SU-DHL-6 (cell line): ENCODE data around the gene LCNL1.

Experiments used
- H2AFZ ChIP-seq: fragments of 200-600 bp; sonication (generic); 2 replicates; pipeline ENCODE4 v1.6.1; 2014; ENCODE audit warnings: low read depth, mild to moderate bottlenecking, moderate library complexity, mixed read lengths, antibody characterized with exemption, low read length; ENCODE audit not compliant: severe bottlenecking
- H3F3A ChIP-seq: fragments of 200-600 bp; shearing (Covaris generic); 2 replicates; pipeline ENCODE4 v1.6.0; 2016; ENCODE audit warnings: antibody characterized with exemption, mild to moderate bottlenecking; ENCODE audit not compliant: insufficient read depth
- H3K27ac ChIP-seq: fragments of 200-600 bp; sonication (generic); 2 replicates; pipeline ENCODE4 v1.5.1; 2016; ENCODE audit warnings: low read depth, mild to moderate bottlenecking, low read length, moderate library complexity, mixed read lengths
- H3K27me3 ChIP-seq: fragments of 200-600 bp; sonication (generic), shearing (Covaris generic); 2 replicates; pipeline ENCODE4 v1.6.0; 2014; ENCODE audit warnings: mild to moderate bottlenecking, low read length
- H3K36me3 ChIP-seq: fragments of 200-600 bp; sonication (generic); 2 replicates; pipeline ENCODE4 v1.6.1; 2014; ENCODE audit warnings: mild to moderate bottlenecking, low read length, mixed read lengths
- H3K4me2 ChIP-seq: fragments of 300-600, 200-600 bp; shearing (Covaris generic), sonication (generic); 2 replicates; pipeline ENCODE4 v1.6.0; 2014; ENCODE audit warnings: low read length, low read depth, mild to moderate bottlenecking; ENCODE audit not compliant: poor library complexity, severe bottlenecking
- H3K4me3 ChIP-seq: fragments of 200-600 bp; sonication (generic); 2 replicates; pipeline ENCODE4 v1.5.1; 2014; ENCODE audit warnings: antibody characterized with exemption, low read length, mild to moderate bottlenecking, mixed read lengths; ENCODE audit not compliant: insufficient read depth, poor library complexity, severe bottlenecking
- H3K79me2 ChIP-seq: fragments of 200-600 bp; sonication (generic); 2 replicates; pipeline ENCODE4 v1.6.1; 2014; ENCODE audit warnings: mild to moderate bottlenecking, low read length, moderate library complexity; ENCODE audit not compliant: insufficient read depth
- H3K9ac ChIP-seq: fragments of 200-600 bp; sonication (generic); 2 replicates; pipeline ENCODE4 v1.7.0; 2014; ENCODE audit warnings: mild to moderate bottlenecking, low read length
- H3K9me2 ChIP-seq: fragments of 200-600 bp; sonication (generic); replicated peaks from 2 replicates; pipeline ENCODE4 v1.6.1; 2014; ENCODE audit warnings: low read length; ENCODE audit not compliant: insufficient read depth
- H3K9me3 ChIP-seq: fragments of 200-600 bp; sonication (generic); 2 replicates; pipeline ENCODE4 v1.6.1; 2014; ENCODE audit warnings: low read length, mixed read lengths; ENCODE audit not compliant: insufficient read depth
- H4K20me1 ChIP-seq: fragments of 200-600 bp; sonication (generic); 2 replicates; pipeline ENCODE4 v1.6.1; 2014; ENCODE audit warnings: low read depth, mild to moderate bottlenecking, antibody characterized with exemption, low read length, moderate library complexity, mixed read lengths
- CTCF ChIP-seq: fragments of 200-600 bp; sonication (generic); IDR thresholded peaks from one replicate; pipeline ENCODE4 v1.5.1; 2017; ENCODE audit warnings: antibody characterized with exemption, mild to moderate bottlenecking, low read length, moderate library complexity; ENCODE audit not compliant: insufficient read depth, poor library complexity, severe bottlenecking
- EZH2phosphoT487 ChIP-seq: fragments of 200-600 bp; sonication (generic), shearing (Covaris generic); conservative IDR thresholded peaks from 2 replicates; pipeline ENCODE4 v1.6.1; 2018; ENCODE audit warnings: mild to moderate bottlenecking, antibody characterized with exemption, low read length, moderate library complexity, mixed read lengths

Gene LCNL1

GRCh38 chr9:137014166-137014565 is 31.4 kb downstream of the LCNL1 start:
- no peak overlapping the region for H2AFZ ChIP-seq
- no peaks in the 10 kb centered on the region for H3K36me3 ChIP-seq

GRCh38 chr9:137014776-137015539 is 32.2 kb downstream of the LCNL1 start:
- H3K27me3 ChIP-seq: no peaks in the 10 kb centered on the region
- TF ChIP-seq EZH2phosphoT487: no peak
- TF ChIP-seq CTCF: no peak
- no peaks in the 10 kb centered on the region for H4K20me1 ChIP-seq
- no peak overlapping the region for H2AFZ ChIP-seq
- H3K36me3 ChIP-seq: no peaks in the 10 kb centered on the region
- H3K9me2 ChIP-seq: no peaks in the 10 kb centered on the region
- H3K4me2 ChIP-seq: no peak overlapping the region
- H3K27ac ChIP-seq: no peak overlapping the region
- H3K79me2 ChIP-seq: no peaks in the 10 kb centered on the region
- no peaks in the 10 kb centered on the region for H3F3A ChIP-seq
- no peak overlapping the region for H3K9ac ChIP-seq
- no peak overlapping the region for H3K4me3 ChIP-seq
- no peaks in the 10 kb centered on the region for H3K9me3 ChIP-seq

More at GRCh38 chr9:137014166-137014565, 31.4 kb downstream of the LCNL1 start:
- Histone ChIP-seq H3K27me3 (no peaks in the 10 kb centered on the region), H3K9ac (no peak overlapping the region), H3K9me3 (no peaks in the 10 kb centered on the region), H3K4me3 (no peak overlapping the region), H3K27ac (no peak overlapping the region), H3K79me2 (no peaks in the 10 kb centered on the region), H3K9me2 (no peaks in the 10 kb centered on the region), H3F3A (no peaks in the 10 kb centered on the region), H3K4me2 (no peak overlapping the region), H4K20me1 (no peaks in the 10 kb centered on the region)
- no peak for TF ChIP-seq EZH2phosphoT487
- TF ChIP-seq CTCF: no peak

GRCh38 chr9:137015540-137015930 is 32.7 kb downstream of the LCNL1 start:
- Histone ChIP-seq H2AFZ (no peak overlapping the region), H3K9me3 (no peaks in the 10 kb centered on the region), H3K4me2 (no peak overlapping the region), H3K4me3 (no peak overlapping the region), H3K27ac (no peak overlapping the region), H3F3A (no peaks in the 10 kb centered on the region), H3K27me3 (no peaks in the 10 kb centered on the region), H3K9me2 (no peaks in the 10 kb centered on the region), H3K79me2 (no peaks in the 10 kb centered on the region), H4K20me1 (no peaks in the 10 kb centered on the region), H3K9ac (no peak overlapping the region), H3K36me3 (no peaks in the 10 kb centered on the region)
- TF ChIP-seq CTCF: no peak
- no peak for TF ChIP-seq EZH2phosphoT487
